Activated T-helper 17 cell treated with anti-CD3 and anti-CD28 coated beads, Interleukin-2, amount 50 U/mL, for 72 hours (primary cell): Measurements from ENCODE around the gene RNU11. TPM values are rescaled to one million over a fixed set of nuclear protein-coding genes. Genes with fewer than 3 reads are reported as not detected.
"Not testable (repeated sequence)": the region's sequence is repeated elsewhere in the genome, so short reads cannot be mapped to it uniquely, and the experiment has no call there.

ENCODE experiments used
- ATAC-seq: fragments of 150-1000 bp; cut with Tn5 transposase; replicated peaks from 2 replicates; pipeline ENCODE4 v1.10.0; 2021; ENCODE audit warnings: mild to moderate bottlenecking, moderate library complexity
- H3K27ac Mint-ChIP-seq: one replicate; pipeline ENCODE4 v1.8.0; 2022; ENCODE audit warnings: mixed read lengths
- H3K27me3 Mint-ChIP-seq: one replicate; pipeline ENCODE4 v1.8.0; 2022; ENCODE audit warnings: mixed read lengths
- H3K36me3 Mint-ChIP-seq: one replicate; pipeline ENCODE4 v1.8.0; 2022; ENCODE audit warnings: low read depth, mild to moderate bottlenecking, mixed read lengths
- H3K4me1 Mint-ChIP-seq: one replicate; pipeline ENCODE4 v1.8.0; 2022; ENCODE audit warnings: mixed read lengths
- H3K4me3 Mint-ChIP-seq: one replicate; pipeline ENCODE4 v1.8.0; 2022; ENCODE audit warnings: mild to moderate bottlenecking, mixed read lengths
- H3K9me3 Mint-ChIP-seq: one replicate; pipeline ENCODE4 v1.8.0; 2022; ENCODE audit warnings: mixed read lengths
- total RNA-seq, 2 donors: library from RNA; stranded (reverse); gene quantifications; one replicate each; pipeline ENCODE4 v1.2.3, GENCODE V29; 2022

RNU11 gene
- total RNA-seq, 2 donors from 2014 or later, result not detected

GRCh38 chr1:28646040-28646439, 2.4 kb upstream of the RNU11 start:
- Mint-ChIP-seq H3K27ac (no peak overlapping the region), H3K4me3 (peak overlapping the region; percentile 20), H3K4me1 (peaks cover 30% of the 10 kb centered on the region), H3K9me3 (no peaks in the 10 kb centered on the region), H3K27me3 (no peaks in the 10 kb centered on the region), H3K36me3 (peaks cover 30% of the 10 kb centered on the region)
- ATAC-seq, result no peak

GRCh38 chr1:28648008-28648473, 359 bp upstream of the RNU11 start:
- peaks cover 21% of the 10 kb centered on the region for H3K4me1 Mint-ChIP-seq
- H3K9me3 Mint-ChIP-seq, result no peaks in the 10 kb centered on the region
- no peaks in the 10 kb centered on the region for H3K27me3 Mint-ChIP-seq
- H3K36me3 Mint-ChIP-seq, result peaks cover 23% of the 10 kb centered on the region
- H3K27ac Mint-ChIP-seq, result peak overlapping the region; percentile 100
- peak overlapping the region; percentile 95 for H3K4me3 Mint-ChIP-seq
- ATAC-seq, result peak; percentile 85

- not testable (repeated sequence) for H3K9me3 Mint-ChIP-seq, ATAC-seq, H3K27ac Mint-ChIP-seq, H3K36me3 Mint-ChIP-seq, H3K27me3 Mint-ChIP-seq, H3K4me1 Mint-ChIP-seq, H3K4me3 Mint-ChIP-seq
These were observed 4.7 kb downstream of the RNU11 start for GRCh38 chr1:28653063-28653462.

GRCh38 chr1:28653870-28654269, 5.5 kb downstream of the RNU11 start:
- not testable (repeated sequence) for H3K27me3 Mint-ChIP-seq, H3K27ac Mint-ChIP-seq, H3K9me3 Mint-ChIP-seq, H3K4me3 Mint-ChIP-seq, ATAC-seq, H3K36me3 Mint-ChIP-seq, H3K4me1 Mint-ChIP-seq

GRCh38 chr1:28655448-28656311, 7.3 kb downstream of the RNU11 start:
- not testable (repeated sequence) for ATAC-seq, H3K4me1 Mint-ChIP-seq, H3K27me3 Mint-ChIP-seq, H3K4me3 Mint-ChIP-seq, H3K36me3 Mint-ChIP-seq, H3K9me3 Mint-ChIP-seq, H3K27ac Mint-ChIP-seq

GRCh38 chr1:28656335-28656734, 7.9 kb downstream of the RNU11 start:
- no peak for ATAC-seq
- Mint-ChIP-seq H3K4me1 (no peaks in the 10 kb centered on the region), H3K36me3 (no peaks in the 10 kb centered on the region), H3K27ac (no peak overlapping the region), H3K27me3 (no peaks in the 10 kb centered on the region), H3K9me3 (no peaks in the 10 kb centered on the region), H3K4me3 (no peak overlapping the region)

GRCh38 chr1:28663871-28664470, 15.6 kb downstream of the RNU11 start:
- H3K36me3 Mint-ChIP-seq, result no peaks in the 10 kb centered on the region
- peak overlapping the region; percentile 69 for H3K27ac Mint-ChIP-seq
- no peaks in the 10 kb centered on the region for H3K9me3 Mint-ChIP-seq
- H3K4me3 Mint-ChIP-seq, result no peak overlapping the region
- peaks cover 11% of the 10 kb centered on the region for H3K4me1 Mint-ChIP-seq
- ATAC-seq, result no peak
- no peaks in the 10 kb centered on the region for H3K27me3 Mint-ChIP-seq

GRCh38 chr1:28666806-28667205, 18.4 kb downstream of the RNU11 start:
- no peaks in the 10 kb centered on the region for H3K36me3 Mint-ChIP-seq
- H3K27me3 Mint-ChIP-seq, result no peaks in the 10 kb centered on the region
- H3K4me3 Mint-ChIP-seq, result peak overlapping the region; percentile 41
- no peaks in the 10 kb centered on the region for H3K9me3 Mint-ChIP-seq
- no peak for ATAC-seq
- peaks cover 11% of the 10 kb centered on the region for H3K4me1 Mint-ChIP-seq
- no peak overlapping the region for H3K27ac Mint-ChIP-seq

- Mint-ChIP-seq H3K4me3 (peak within 1 kb of the TSS; percentile 97), H3K36me3 (peaks cover 9% of the 10 kb centered on the region), H3K27ac (peak within 1 kb of the TSS; percentile 99), H3K27me3 (no peaks in the 10 kb centered on the region), H3K9me3 (no peaks in the 10 kb centered on the region), H3K4me1 (peaks cover 11% of the 10 kb centered on the region)
- peak; percentile 83 for ATAC-seq
These were observed 20.0 kb downstream of the RNU11 start, which contains the start of gene GMEB1 for GRCh38 chr1:28668191-28668955. TSS of gene GMEB1 (plus strand) at chr1:28668784. CDS start at chr1:28683613, 14,829 bp downstream.

- H3K27me3 Mint-ChIP-seq, result no peaks in the 10 kb centered on the region
- peak overlapping the region; percentile 86 for H3K27ac Mint-ChIP-seq
- no peaks in the 10 kb centered on the region for H3K9me3 Mint-ChIP-seq
- peak; percentile 75 for ATAC-seq
- H3K36me3 Mint-ChIP-seq, result peaks cover 9% of the 10 kb centered on the region
- H3K4me3 Mint-ChIP-seq, result peak overlapping the region; percentile 83
- peaks cover 10% of the 10 kb centered on the region for H3K4me1 Mint-ChIP-seq
These were observed 20.7 kb downstream of the RNU11 start for GRCh38 chr1:28668956-28669723.

GRCh38 chr1:28671254-28671780, 22.9 kb downstream of the RNU11 start:
- no peak for ATAC-seq
- H3K4me3 Mint-ChIP-seq, result peak overlapping the region; percentile 83
- peaks cover 9% of the 10 kb centered on the region for H3K36me3 Mint-ChIP-seq

GRCh38 chr1:28672971-28673370, 24.6 kb downstream of the RNU11 start:
- H3K9me3 Mint-ChIP-seq, H3K4me3 Mint-ChIP-seq, ATAC-seq, H3K4me1 Mint-ChIP-seq, H3K27ac Mint-ChIP-seq, H3K27me3 Mint-ChIP-seq, H3K36me3 Mint-ChIP-seq: not testable (repeated sequence)

More at GRCh38 chr1:28671254-28671780, 22.9 kb downstream of the RNU11 start:
- no peaks in the 10 kb centered on the region for H3K27me3 Mint-ChIP-seq
- H3K27ac Mint-ChIP-seq, result no peak overlapping the region
- peaks cover 4% of the 10 kb centered on the region for H3K4me1 Mint-ChIP-seq
- no peaks in the 10 kb centered on the region for H3K9me3 Mint-ChIP-seq

GRCh38 chr1:28675924-28676257, 27.5 kb downstream of the RNU11 start:
- ATAC-seq, result no peak
- Mint-ChIP-seq H3K27me3 (no peaks in the 10 kb centered on the region), H3K9me3 (no peaks in the 10 kb centered on the region), H3K27ac (no peak overlapping the region), H3K36me3 (peaks cover 12% of the 10 kb centered on the region), H3K4me3 (no peak overlapping the region), H3K4me1 (peaks cover 4% of the 10 kb centered on the region)

- Mint-ChIP-seq H3K4me3 (no peak overlapping the region), H3K27me3 (no peaks in the 10 kb centered on the region), H3K9me3 (no peaks in the 10 kb centered on the region), H3K36me3 (peaks cover 46% of the 10 kb centered on the region), H3K4me1 (peaks cover 11% of the 10 kb centered on the region), H3K27ac (no peak overlapping the region)
- ATAC-seq, result no peak
These were observed 31.8 kb downstream of the RNU11 start for GRCh38 chr1:28680151-28680550.
